K562 (cell line): ENCODE results near the gene OR6S1. TPM values are rescaled to one million over a fixed set of nuclear protein-coding genes. Genes with fewer than 3 reads are reported as not detected.

ENCODE experiments used
- ATAC-seq: fragments of 200-7000 bp; cut with Tn5 transposase; 3 replicates; pipeline ENCODE4 v1.9.1; 2020; ENCODE audit warnings: moderate library complexity
- BruUV-seq: library from RNA; stranded (reverse); fragments of 400-500 nt; replicated peaks from 2 replicates; lab custom pipeline; 2021; lab: Mats Ljungman, UMichigan
- CTCF ChIA-PET: fragments of 300-600 bp; formaldehyde crosslinking; extraction: SDS; loops from one replicate; lab custom pipeline; 2021; ENCODE audit warnings: low intra/inter-chr PET ratio; lab: Yijun Ruan, JAX
- POLR2A ChIA-PET: fragments of 300-600, 350-650 bp; sonication (Branson Sonifier 250); formaldehyde crosslinking; extraction: SDS; loops from one replicate; lab custom pipeline; 2021; ENCODE audit warnings: antibody characterized with exemption, inconsistent platforms; lab: Yijun Ruan, JAX
- DNase-seq, 4 experiments: peaks; one replicate each; pipeline versions ENCODE4 v3.0.0 to v3.0.0-alpha.2; 2011 to 2018; ENCODE audit warnings: low spot score in 3 of 4, mixed read lengths in 3 of 4; ENCODE audit errors: extremely low read depth in 1 of 4
- FAIRE-seq: peaks from 2 replicates; lab custom pipeline; 2011; peaks lifted over from hg19 to GRCh38; lab: Jason Lieb, UNC
- H2AFZ ChIP-seq: 2 replicates; pipeline ENCODE4 v1.6.0; 2011; ENCODE audit warnings: low read depth, low read length, control low read depth, inconsistent platforms
- H3K27ac ChIP-seq: fragments of 200-600 bp; 3 replicates; pipeline ENCODE4 v1.8.0; 2011; ENCODE audit warnings: low read depth, mild to moderate bottlenecking, control low read depth, inconsistent platforms, low read length, moderate library complexity, mixed read lengths; ENCODE audit errors: extremely low read depth
- H3K27me3 ChIP-seq, 2 experiments: fragments of 300-600 bp in 1 of 2; 2 replicates in 1 of 2; 3 replicates in 1 of 2; pipeline versions ENCODE4 v1.6.0 to v1.8.0; 2011; ENCODE audit warnings: inconsistent platforms in 2 of 2, low read length in 2 of 2, mild to moderate bottlenecking in 1 of 2, mixed read lengths in 1 of 2, moderate library complexity in 1 of 2; ENCODE audit not compliant: control insufficient read depth in 2 of 2, insufficient read depth in 2 of 2
- H3K36me3 ChIP-seq: fragments of 300-600 bp; 3 replicates; pipeline ENCODE4 v1.8.0; 2011; ENCODE audit warnings: mild to moderate bottlenecking, low read length, inconsistent platforms; ENCODE audit not compliant: control insufficient read depth, insufficient read depth
- H3K4me1 ChIP-seq, 2 experiments: fragments of 200-600 bp in 1 of 2; replicated peaks in 1 of 2; 2 replicates in 1 of 2; 3 replicates in 1 of 2; pipeline versions ENCODE4 v1.5.1 to v1.8.0; 2011; ENCODE audit warnings: inconsistent platforms in 2 of 2, low read length in 2 of 2, mild to moderate bottlenecking in 1 of 2, mixed read lengths in 1 of 2, moderate library complexity in 1 of 2; ENCODE audit not compliant: control insufficient read depth in 2 of 2, insufficient read depth in 2 of 2
- H3K4me2 ChIP-seq: 2 replicates; pipeline ENCODE4 v1.6.1; 2011; ENCODE audit warnings: low read length, control low read depth, inconsistent platforms, mixed read lengths; ENCODE audit not compliant: insufficient read depth
- H3K4me3 ChIP-seq: fragments of 200-600 bp; sonication (generic), shearing (Covaris generic); 2 replicates; pipeline ENCODE4 v1.5.1; 2016; ENCODE audit warnings: control low read depth, inconsistent platforms
- H3K79me2 ChIP-seq: fragments of 200-600 bp; 3 replicates; pipeline ENCODE4 v1.8.0; 2011; ENCODE audit warnings: low read length, inconsistent platforms; ENCODE audit not compliant: control insufficient read depth, insufficient read depth
- H3K9ac ChIP-seq, 2 experiments: 2 replicates each; pipeline versions ENCODE4 v1.6.0 to v1.6.1; 2011; ENCODE audit warnings: low read depth in 2 of 2, low read length in 2 of 2, control low read depth in 1 of 2, inconsistent platforms in 1 of 2, mild to moderate bottlenecking in 1 of 2, mixed read lengths in 1 of 2; ENCODE audit not compliant: insufficient read depth in 1 of 2
- H3K9me1 ChIP-seq: one replicate; pipeline ENCODE4 v1.6.0; 2011; ENCODE audit warnings: inconsistent platforms, mild to moderate bottlenecking, low read length, moderate library complexity; ENCODE audit not compliant: control insufficient read depth, insufficient read depth
- H3K9me3 ChIP-seq: replicated peaks from 2 replicates; pipeline ENCODE4 v1.5.1; 2011; ENCODE audit warnings: low read depth, low read length, inconsistent platforms; ENCODE audit not compliant: control insufficient read depth, insufficient read depth
- H4K20me1 ChIP-seq: replicated peaks from 2 replicates; pipeline ENCODE4 v1.6.1; 2011; ENCODE audit warnings: low read length, inconsistent platforms, mixed read lengths; ENCODE audit not compliant: control insufficient read depth, insufficient read depth
- ARID4B ChIP-seq: sonication (generic); formaldehyde crosslinking; IDR thresholded peaks from 2 replicates; pipeline ENCODE4 v1.8.0; 2022; ENCODE audit warnings: mild to moderate bottlenecking, missing genetic modification reagents
- BACH1 ChIP-seq: fragments of 200-800 bp; sonication (Bioruptor generic); IDR thresholded peaks from 2 replicates; pipeline ENCODE4 v1.6.1; 2016; ENCODE audit warnings: missing genetic modification characterization, missing compliant biosample characterization
- BMI1 ChIP-seq: fragments of 150-350 bp; IDR thresholded peaks from 2 replicates; pipeline ENCODE4 v1.6.1; 2014; ENCODE audit warnings: low read length
- C11orf30 ChIP-seq: fragments of 450-650 bp; IDR thresholded peaks from 2 replicates; pipeline ENCODE4 v1.6.1; 2016; ENCODE audit warnings: low read depth, mild to moderate bottlenecking
- CHD4 ChIP-seq: fragments of 200-600 bp; sonication (generic); IDR thresholded peaks from 3 replicates; pipeline ENCODE4 v1.6.1; 2012; ENCODE audit warnings: low read depth, mild to moderate bottlenecking, mixed read lengths, low read length, inconsistent platforms; ENCODE audit not compliant: insufficient read depth, insufficient replicate concordance, poor library complexity, severe bottlenecking
- HNRNPUL1 ChIP-seq: fragments of 200-400 bp; formaldehyde crosslinking; IDR thresholded peaks from 2 replicates; pipeline ENCODE4 v1.6.1; 2017; ENCODE audit warnings: low read length
- HOMEZ ChIP-seq: fragments of 250-450 bp; sonication (Bioruptor Pico); IDR thresholded peaks from 2 replicates; pipeline ENCODE4 v1.4.0; 2020; ENCODE audit warnings: mild to moderate bottlenecking, moderate library complexity
- KDM1A ChIP-seq, 2 experiments: fragments of 450-650 bp; IDR thresholded peaks; 2 replicates each; pipeline ENCODE4 v1.6.1; 2016; ENCODE audit warnings: mild to moderate bottlenecking in 2 of 2
- SMC3 ChIP-seq: conservative IDR thresholded peaks from 2 replicates; pipeline ENCODE4 v1.6.1; 2011; ENCODE audit warnings: low read depth, low read length, improper control_type of control experiment; ENCODE audit not compliant: insufficient read depth
- THAP7 ChIP-seq: fragments of 250-450 bp; sonication (Bioruptor Pico); IDR thresholded peaks from 2 replicates; pipeline ENCODE4 v1.5.0; 2021
- ZBTB17 ChIP-seq: fragments of 450-650 bp; formaldehyde crosslinking; IDR thresholded peaks from 2 replicates; pipeline ENCODE4 v1.4.0; 2020; ENCODE audit warnings: mild to moderate bottlenecking
- ZNF551 ChIP-seq: fragments of 250-450 bp; sonication (Bioruptor Pico); IDR thresholded peaks from 2 replicates; pipeline ENCODE4 v1.5.0; 2021; ENCODE audit warnings: mild to moderate bottlenecking, moderate library complexity
- WGBS: fragments of 100-300 bp; shearing (Covaris generic); methylation state at CpG from one replicate; pipeline ENCODE4 v1.1.6; 2016; ENCODE audit warnings: low coverage, mixed read lengths; ENCODE audit not compliant: insufficient coverage; ENCODE audit errors: missing lambda C conversion rate; 5-methylcytosine and 5-hydroxymethylcytosine counted together
- in situ Hi-C: fragments of 300-500 bp; cut with MboI; formaldehyde crosslinking; loops from 4 replicates; pipeline ENCODE4 v1.15.0; 2018; ENCODE audit warnings: inconsistent platforms, mixed read lengths
- intact Hi-C: fragments of 100-400 bp; cut with micrococcal nuclease; formaldehyde crosslinking; loops from 2 replicates; pipeline ENCODE4 v1.14.2; 2022
- polyA plus RNA-seq, 8 experiments: library from polyadenylated mRNA; depleted of rRNA in 4 of 8; stranded (reverse) in 5 of 8; unstranded in 3 of 8; fragments of >200 nt; fragmentation: Nextera tagmentation in 2 of 8; fragmentation: Illumina TruSeq in 1 of 8; extraction: Ambion mirVana in 2 of 8; extraction: Trizol in 1 of 8; gene quantifications; 2 replicates each; pipeline versions ENCODE4 v1.2.1 to v1.2.3, GENCODE V29; 2011 to 2014; ENCODE audit warnings: inconsistent platforms in 1 of 8, missing spikeins in 1 of 8
- total RNA-seq, 7 experiments: library from RNA; depleted of rRNA in 6 of 7; stranded (reverse); fragments of >200 nt in 6 of 7; fragmentation: Illumina TruSeq in 2 of 7; extraction: Trizol in 2 of 7; gene quantifications; 2 replicates each; pipeline versions ENCODE4 v1.2.1 to v1.2.3, GENCODE V29; 2011 to 2021; ENCODE audit warnings: low replicate concordance in 1 of 7
- TF ChIP-seq, protein P1 (sequence below): fragments of 450-650 bp; formaldehyde crosslinking; IDR thresholded peaks from 2 replicates; pipeline ENCODE4 v1.4.0; 2022; ENCODE audit warnings: missing genetic modification characterization

OR6S1 gene
- total and polyA plus RNA-seq, 9 of the 15 experiments (the other 6 are each of a cell fraction or from before 2014, with no cell fraction given), result not detected

- 0% methylated on average over 15 of the region's 40 CpGs for WGBS
- ATAC-seq (peak; percentile 83), FAIRE-seq (peak; percentile 54), DNase-seq (peak; percentile 37 to 83 (median 54))
- no peaks in the 10 kb centered on the region for H3K36me3 ChIP-seq
- peak overlapping the region; percentile 94 for H3K4me2 ChIP-seq
- no peaks in the 10 kb centered on the region for H3K9me3 ChIP-seq
- H3K9me1 ChIP-seq, result no peaks in the 10 kb centered on the region
- H3K4me1 ChIP-seq, result peaks cover 10 to 13% of the 10 kb centered on the region in 2 experiments; a peak in 3 of 5 replicates
- H4K20me1 ChIP-seq, result peaks cover 9% of the 10 kb centered on the region; the same call in 1 of the 2 replicates
- no TSS peak for BruUV-seq
- CTCF ChIA-PET, result interaction anchor here (0.6 to 1.0 kb wide), 3 partner anchors 9 to 75 kb away, joined by 3 to 9 read pairs (median 3); no protein-coding TSS in a partner anchor
- peak overlapping the region; percentile 50 to 88 for H3K9ac ChIP-seq
- in situ Hi-C loops (loop anchor here (5.0 kb wide), 1 partner anchor 50 kb away; no protein-coding TSS in a partner anchor), intact Hi-C loops (loop anchor here (2.0 to 5.0 kb wide), 2 partner anchors 50 to 340 kb away; partner anchors contain the start of gene PARP2)
- H3K79me2 ChIP-seq, result no peaks in the 10 kb centered on the region
- no peaks in the 10 kb centered on the region for H3K27me3 ChIP-seq
- peak overlapping the region; percentile 92 for H2AFZ ChIP-seq
- peak overlapping the region; percentile 75 for H3K4me3 ChIP-seq
- H3K27ac ChIP-seq, result peak overlapping the region; percentile 62; the same call in 2 of the 3 replicates
- POLR2A ChIA-PET, result interaction anchor here (0.5 to 1.7 kb wide), 4 partner anchors 26 to 563 kb away, joined by 3 to 6 read pairs (median 4); no protein-coding TSS in a partner anchor
- TF ChIP-seq THAP7 (CRISPR knock-in tag), result no peak
- no peak for TF ChIP-seq C11orf30
- TF ChIP-seq KDM1A (IDR thresholded peaks at IDR 0.05), result peak; percentile 7 to 38; a peak in 1 of 4 replicates
- TF ChIP-seq ZNF551 (CRISPR knock-in tag), result no peak
- no peak for TF ChIP-seq ZBTB17
- TF ChIP-seq BMI1, result no peak
- no peak for TF ChIP-seq HOMEZ
- TF ChIP-seq CHD4, result no peak
- no peak for TF ChIP-seq HNRNPUL1
- TF ChIP-seq ARID4B (CRISPR knock-in tag), result 0 out of 2 replicates have a peak, but pooled peaks have one; percentile 22
- no peak for TF ChIP-seq BACH1 (tag)
- TF ChIP-seq, protein P1, sequence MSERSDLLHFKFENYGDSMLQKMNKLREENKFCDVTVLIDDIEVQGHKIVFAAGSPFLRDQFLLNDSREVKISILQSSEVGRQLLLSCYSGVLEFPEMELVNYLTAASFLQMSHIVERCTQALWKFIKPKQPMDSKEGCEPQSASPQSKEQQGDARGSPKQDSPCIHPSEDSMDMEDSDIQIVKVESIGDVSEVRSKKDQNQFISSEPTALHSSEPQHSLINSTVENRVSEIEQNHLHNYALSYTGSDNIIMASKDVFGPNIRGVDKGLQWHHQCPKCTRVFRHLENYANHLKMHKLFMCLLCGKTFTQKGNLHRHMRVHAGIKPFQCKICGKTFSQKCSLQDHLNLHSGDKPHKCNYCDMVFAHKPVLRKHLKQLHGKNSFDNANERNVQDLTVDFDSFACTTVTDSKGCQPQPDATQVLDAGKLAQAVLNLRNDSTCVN, result no peak
- no peak for TF ChIP-seq SMC3
Observed at GRCh38 chr14:20682435-20683124, 41.1 kb upstream of the OR6S1 start.
